ENCODE measurements around the gene ACTL8. TPM values are rescaled to one million over a fixed set of nuclear protein-coding genes. Genes with fewer than 3 reads are reported as not detected.

ACTL8 gene
- total RNA-seq, 4 donors from 2014 or later: not detected

GRCh38 chr1:17728123-17728712, 26.9 kb upstream of the ACTL8 start:
- DNase-seq (ENCODE audit: low spot score in 2 of 2): no peak
- Histone ChIP-seq H3K27ac (no peak overlapping the region), H3K9me3 (no peaks in the 10 kb centered on the region), H3K36me3 (no peaks in the 10 kb centered on the region), H3K27me3 (no peaks in the 10 kb centered on the region), H3K4me3 (no peak overlapping the region), H3K4me1 (no peaks in the 10 kb centered on the region)
- TF ChIP-seq CTCF (IDR thresholded peaks at IDR 0.05): no peak
- TF ChIP-seq POLR2A (IDR thresholded peaks at IDR 0.05): no peak
- 74 to 81% methylated on average over 6 of the region's 6 CpGs for WGBS, 2 donors

- H3K4me3 ChIP-seq: no peak overlapping the region
- WGBS, 2 donors: 89 to 94% methylated on average over 12 of the region's 12 CpGs
- H3K27me3 ChIP-seq: no peaks in the 10 kb centered on the region
- no peak overlapping the region for H3K27ac ChIP-seq
- no peak for TF ChIP-seq EP300 (IDR thresholded peaks at IDR 0.05)
- no peaks in the 10 kb centered on the region for H3K36me3 ChIP-seq
- no peak for DNase-seq (ENCODE audit: low spot score in 2 of 2)
- H3K4me1 ChIP-seq: no peaks in the 10 kb centered on the region
- H3K9me3 ChIP-seq: no peaks in the 10 kb centered on the region
These were observed 25.9 kb upstream of the ACTL8 start for GRCh38 chr1:17729248-17729647.

GRCh38 chr1:17729909-17730308, 25.2 kb upstream of the ACTL8 start:
- no peak for DNase-seq (ENCODE audit: low spot score in 2 of 2)
- no peaks in the 10 kb centered on the region for H3K4me1 ChIP-seq
- whole genome bisulfite sequencing, 2 donors: 68 to 74% methylated on average over 10 of the region's 10 CpGs

GRCh38 chr1:17731460-17731859, 23.7 kb upstream of the ACTL8 start:
- Histone ChIP-seq H3K4me3 (no peak overlapping the region), H3K9me3 (no peaks in the 10 kb centered on the region), H3K27me3 (peaks cover 0 to 11% of the 10 kb centered on the region in 2 donors), H3K36me3 (no peaks in the 10 kb centered on the region), H3K27ac (no peak overlapping the region), H3K4me1 (no peaks in the 10 kb centered on the region)
- no peak for DNase-seq (ENCODE audit: low spot score in 2 of 2)
- no peak for TF ChIP-seq POLR2A (IDR thresholded peaks at IDR 0.05)
- no peak for TF ChIP-seq CTCF (IDR thresholded peaks at IDR 0.05)
- TF ChIP-seq EP300 (IDR thresholded peaks at IDR 0.05): no peak
- WGBS, 2 donors: 79 to 80% methylated on average over 5 of the region's 5 CpGs

More at GRCh38 chr1:17729909-17730308, 25.2 kb upstream of the ACTL8 start:
- TF ChIP-seq CTCF (IDR thresholded peaks at IDR 0.05) (no peak), POLR2A (IDR thresholded peaks at IDR 0.05) (no peak), EP300 (IDR thresholded peaks at IDR 0.05) (no peak)
- no peaks in the 10 kb centered on the region for H3K27me3 ChIP-seq
- H3K4me3 ChIP-seq: no peak overlapping the region
- H3K9me3 ChIP-seq: no peaks in the 10 kb centered on the region
- no peaks in the 10 kb centered on the region for H3K36me3 ChIP-seq
- no peak overlapping the region for H3K27ac ChIP-seq

- Histone ChIP-seq H3K36me3 (no peaks in the 10 kb centered on the region), H3K27ac (no peak overlapping the region), H3K4me3 (no peak overlapping the region), H3K9me3 (no peaks in the 10 kb centered on the region), H3K4me1 (no peaks in the 10 kb centered on the region), H3K27me3 (peaks cover 0 to 18% of the 10 kb centered on the region in 2 donors)
- no peak for TF ChIP-seq EP300 (IDR thresholded peaks at IDR 0.05)
- no peak for TF ChIP-seq POLR2A (IDR thresholded peaks at IDR 0.05)
- no peak for TF ChIP-seq CTCF (IDR thresholded peaks at IDR 0.05)
- WGBS, 2 donors: 58% methylated on average over 2 of the region's 2 CpGs
- DNase-seq (ENCODE audit: low spot score in 2 of 2): no peak
These were observed 22.7 kb upstream of the ACTL8 start for GRCh38 chr1:17732475-17732874.

GRCh38 chr1:17733661-17734060, 21.5 kb upstream of the ACTL8 start:
- no peaks in the 10 kb centered on the region for H3K9me3 ChIP-seq
- H3K4me1 ChIP-seq: no peaks in the 10 kb centered on the region
- TF ChIP-seq EP300 (IDR thresholded peaks at IDR 0.05): no peak
- no peak for TF ChIP-seq POLR2A (IDR thresholded peaks at IDR 0.05)
- TF ChIP-seq CTCF (IDR thresholded peaks at IDR 0.05): no peak
- H3K4me3 ChIP-seq: no peak overlapping the region
- 51 to 61% methylated on average over 21 of the region's 21 CpGs for WGBS, 2 donors
- no peak for DNase-seq (ENCODE audit: low spot score in 2 of 2)
- peaks cover 0 to 24% of the 10 kb centered on the region in 2 donors for H3K27me3 ChIP-seq
- H3K27ac ChIP-seq: no peak overlapping the region
- H3K36me3 ChIP-seq: no peaks in the 10 kb centered on the region

Measured in tibial nerve (tissue), 4 donors.